ENCODE data around the gene EDEM2. TPM values are rescaled to one million over a fixed set of nuclear protein-coding genes. Genes with fewer than 3 reads are reported as not detected.

The EDEM2 gene
- polyA plus RNA-seq, 1 donor from 2014 or later, result 13.3 TPM

DNA sequence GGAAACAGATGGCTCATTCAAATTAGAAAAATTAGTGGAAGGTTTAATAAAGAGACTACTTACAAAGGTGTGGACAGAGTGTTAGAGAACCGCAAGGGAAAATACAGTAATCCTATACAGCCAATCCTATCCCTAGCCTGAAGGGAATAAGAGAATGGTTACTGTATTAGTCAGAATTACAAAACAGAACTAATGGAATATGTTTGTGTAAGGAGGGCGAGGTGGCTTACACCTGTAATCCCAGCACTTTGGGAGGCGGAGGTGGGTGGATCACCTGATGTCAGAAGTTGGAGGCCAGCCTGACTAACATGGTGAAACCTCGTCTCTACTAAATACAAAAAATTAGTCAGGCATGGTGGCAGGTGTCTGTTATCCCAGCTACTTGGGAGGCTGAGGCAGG is 38.2 kb downstream of the EDEM2 start:
- no peaks in the 10 kb centered on the region for H3K27me3 ChIP-seq (ENCODE audit: insufficient read depth, low read depth, low read length)
- TF ChIP-seq MXI1 (conservative IDR thresholded peaks at IDR 0.05; ENCODE audit: poor library complexity, severe bottlenecking), result no peak
- TF ChIP-seq, protein P1, sequence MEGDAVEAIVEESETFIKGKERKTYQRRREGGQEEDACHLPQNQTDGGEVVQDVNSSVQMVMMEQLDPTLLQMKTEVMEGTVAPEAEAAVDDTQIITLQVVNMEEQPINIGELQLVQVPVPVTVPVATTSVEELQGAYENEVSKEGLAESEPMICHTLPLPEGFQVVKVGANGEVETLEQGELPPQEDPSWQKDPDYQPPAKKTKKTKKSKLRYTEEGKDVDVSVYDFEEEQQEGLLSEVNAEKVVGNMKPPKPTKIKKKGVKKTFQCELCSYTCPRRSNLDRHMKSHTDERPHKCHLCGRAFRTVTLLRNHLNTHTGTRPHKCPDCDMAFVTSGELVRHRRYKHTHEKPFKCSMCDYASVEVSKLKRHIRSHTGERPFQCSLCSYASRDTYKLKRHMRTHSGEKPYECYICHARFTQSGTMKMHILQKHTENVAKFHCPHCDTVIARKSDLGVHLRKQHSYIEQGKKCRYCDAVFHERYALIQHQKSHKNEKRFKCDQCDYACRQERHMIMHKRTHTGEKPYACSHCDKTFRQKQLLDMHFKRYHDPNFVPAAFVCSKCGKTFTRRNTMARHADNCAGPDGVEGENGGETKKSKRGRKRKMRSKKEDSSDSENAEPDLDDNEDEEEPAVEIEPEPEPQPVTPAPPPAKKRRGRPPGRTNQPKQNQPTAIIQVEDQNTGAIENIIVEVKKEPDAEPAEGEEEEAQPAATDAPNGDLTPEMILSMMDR (IDR thresholded peaks at IDR 0.05; ENCODE audit: poor library complexity, severe bottlenecking), result no peak
- H3K79me2 ChIP-seq (replicated peaks; ENCODE audit: insufficient read depth, low read length), result no peaks in the 10 kb centered on the region

DNA sequence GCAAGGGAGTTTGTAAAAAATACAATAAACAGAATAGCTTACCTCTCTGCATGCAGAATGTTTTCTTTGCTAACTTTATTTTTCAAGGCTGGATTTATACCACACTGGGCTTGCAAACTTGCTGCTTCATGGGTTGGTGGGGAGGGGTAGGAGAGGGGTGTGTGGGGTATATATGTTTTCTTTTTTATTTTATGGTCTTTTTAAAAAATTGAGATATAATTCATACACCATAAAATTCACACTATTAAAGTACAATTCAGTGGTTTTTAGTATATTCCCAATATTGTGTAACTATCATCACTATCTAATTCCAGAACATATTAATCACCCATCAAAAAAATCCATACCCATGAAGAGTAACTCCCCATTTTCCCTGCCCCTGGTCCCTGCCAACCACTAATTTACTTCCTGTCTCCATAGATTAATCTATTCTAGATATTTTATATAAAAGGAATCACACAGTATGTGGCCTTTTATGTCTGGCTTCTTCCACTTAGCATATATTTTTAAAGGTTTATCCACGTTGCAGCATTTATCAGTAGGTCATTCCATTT is 40.2 kb downstream of the EDEM2 start:
- H3K36me3 ChIP-seq (ENCODE audit: insufficient read depth, low read length), result no peaks in the 10 kb centered on the region
- no peaks in the 10 kb centered on the region for H4K20me1 ChIP-seq (ENCODE audit: insufficient read depth)
- no peak for TF ChIP-seq POLR2AphosphoS5 (IDR thresholded peaks at IDR 0.05)
- TF ChIP-seq, protein P2, sequence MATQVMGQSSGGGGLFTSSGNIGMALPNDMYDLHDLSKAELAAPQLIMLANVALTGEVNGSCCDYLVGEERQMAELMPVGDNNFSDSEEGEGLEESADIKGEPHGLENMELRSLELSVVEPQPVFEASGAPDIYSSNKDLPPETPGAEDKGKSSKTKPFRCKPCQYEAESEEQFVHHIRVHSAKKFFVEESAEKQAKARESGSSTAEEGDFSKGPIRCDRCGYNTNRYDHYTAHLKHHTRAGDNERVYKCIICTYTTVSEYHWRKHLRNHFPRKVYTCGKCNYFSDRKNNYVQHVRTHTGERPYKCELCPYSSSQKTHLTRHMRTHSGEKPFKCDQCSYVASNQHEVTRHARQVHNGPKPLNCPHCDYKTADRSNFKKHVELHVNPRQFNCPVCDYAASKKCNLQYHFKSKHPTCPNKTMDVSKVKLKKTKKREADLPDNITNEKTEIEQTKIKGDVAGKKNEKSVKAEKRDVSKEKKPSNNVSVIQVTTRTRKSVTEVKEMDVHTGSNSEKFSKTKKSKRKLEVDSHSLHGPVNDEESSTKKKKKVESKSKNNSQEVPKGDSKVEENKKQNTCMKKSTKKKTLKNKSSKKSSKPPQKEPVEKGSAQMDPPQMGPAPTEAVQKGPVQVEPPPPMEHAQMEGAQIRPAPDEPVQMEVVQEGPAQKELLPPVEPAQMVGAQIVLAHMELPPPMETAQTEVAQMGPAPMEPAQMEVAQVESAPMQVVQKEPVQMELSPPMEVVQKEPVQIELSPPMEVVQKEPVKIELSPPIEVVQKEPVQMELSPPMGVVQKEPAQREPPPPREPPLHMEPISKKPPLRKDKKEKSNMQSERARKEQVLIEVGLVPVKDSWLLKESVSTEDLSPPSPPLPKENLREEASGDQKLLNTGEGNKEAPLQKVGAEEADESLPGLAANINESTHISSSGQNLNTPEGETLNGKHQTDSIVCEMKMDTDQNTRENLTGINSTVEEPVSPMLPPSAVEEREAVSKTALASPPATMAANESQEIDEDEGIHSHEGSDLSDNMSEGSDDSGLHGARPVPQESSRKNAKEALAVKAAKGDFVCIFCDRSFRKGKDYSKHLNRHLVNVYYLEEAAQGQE (IDR thresholded peaks at IDR 0.05; ENCODE audit: borderline replicate concordance), result no peak
- no peak overlapping the region for H2AFZ ChIP-seq (ENCODE audit: low read depth, low read length)
- no peaks in the 10 kb centered on the region for H3K27me3 ChIP-seq (ENCODE audit: insufficient read depth, low read depth, low read length)
- no peaks in the 10 kb centered on the region for H3K9me2 ChIP-seq (ENCODE audit: insufficient read depth, low read length)
- no peak overlapping the region for H3K4me3 ChIP-seq (ENCODE audit: low read length)
- no peaks in the 10 kb centered on the region for H3K9me3 ChIP-seq (ENCODE audit: low read length)
- H3K27ac ChIP-seq (ENCODE audit: low read length), result no peak overlapping the region
- no peaks in the 10 kb centered on the region for H3F3A ChIP-seq (ENCODE audit: insufficient read depth, low read length, poor library complexity, severe bottlenecking)
- H3K79me2 ChIP-seq (replicated peaks; ENCODE audit: insufficient read depth, low read length), result no peaks in the 10 kb centered on the region
- H3K9ac ChIP-seq (ENCODE audit: low read length), result no peak overlapping the region
- H3K4me2 ChIP-seq (ENCODE audit: low read length), result no peak overlapping the region

More for the DNA sequence above, 38.2 kb downstream of the EDEM2 start:
- Histone ChIP-seq H3K4me3 (ENCODE audit: low read length) (no peak overlapping the region), H2AFZ (ENCODE audit: low read depth, low read length) (no peak overlapping the region), H3K36me3 (ENCODE audit: insufficient read depth, low read length) (no peaks in the 10 kb centered on the region), H3K9ac (ENCODE audit: low read length) (no peak overlapping the region), H3K9me3 (ENCODE audit: low read length) (no peaks in the 10 kb centered on the region), H3K27ac (ENCODE audit: low read length) (no peak overlapping the region), H3F3A (ENCODE audit: insufficient read depth, low read length, poor library complexity, severe bottlenecking) (no peaks in the 10 kb centered on the region), H3K9me2 (ENCODE audit: insufficient read depth, low read length) (no peaks in the 10 kb centered on the region), H3K4me2 (ENCODE audit: low read length) (no peak overlapping the region), H4K20me1 (ENCODE audit: insufficient read depth) (no peaks in the 10 kb centered on the region)

DNA sequence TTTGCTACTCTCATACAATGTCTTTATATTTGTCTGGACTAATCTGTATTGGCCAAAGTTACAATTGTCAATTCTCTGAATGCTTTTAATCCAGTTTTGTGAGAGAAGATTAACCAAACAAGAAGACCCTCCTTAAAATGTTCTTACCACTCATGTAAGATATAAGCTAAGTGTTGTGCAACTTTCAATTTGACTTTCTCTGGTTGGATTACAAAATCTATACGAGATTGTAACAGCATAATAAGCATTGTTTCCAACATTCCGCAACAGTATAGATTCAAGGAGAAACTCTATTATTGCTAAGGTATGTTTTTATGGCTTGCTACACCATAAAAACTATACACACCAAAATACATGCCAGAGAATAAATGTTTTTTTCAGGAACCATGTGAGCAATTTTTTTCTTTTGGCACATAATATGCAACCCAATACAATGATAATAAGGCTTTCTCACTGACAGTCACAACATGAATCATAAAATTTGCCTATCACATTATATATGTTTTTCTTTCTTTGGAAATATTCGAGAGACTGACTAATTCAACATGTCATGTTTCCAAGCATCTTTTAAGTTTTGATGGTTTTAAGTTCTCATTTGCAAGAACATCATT is 42.3 kb downstream of the EDEM2 start:
- Histone ChIP-seq H3K27ac (ENCODE audit: low read length) (no peak overlapping the region), H3K36me3 (ENCODE audit: insufficient read depth, low read length) (no peaks in the 10 kb centered on the region), H4K20me1 (ENCODE audit: insufficient read depth) (no peaks in the 10 kb centered on the region), H3F3A (ENCODE audit: insufficient read depth, low read length, poor library complexity, severe bottlenecking) (no peaks in the 10 kb centered on the region), H3K27me3 (ENCODE audit: insufficient read depth, low read depth, low read length) (no peaks in the 10 kb centered on the region), H3K9ac (ENCODE audit: low read length) (no peak overlapping the region), H3K4me3 (ENCODE audit: low read length) (no peak overlapping the region), H3K9me2 (ENCODE audit: insufficient read depth, low read length) (no peaks in the 10 kb centered on the region), H3K79me2 (replicated peaks; ENCODE audit: insufficient read depth, low read length) (no peaks in the 10 kb centered on the region), H3K4me2 (ENCODE audit: low read length) (no peak overlapping the region), H2AFZ (ENCODE audit: low read depth, low read length) (no peak overlapping the region), H3K9me3 (ENCODE audit: low read length) (no peaks in the 10 kb centered on the region)
- TF ChIP-seq, protein P2 (IDR thresholded peaks at IDR 0.05; ENCODE audit: borderline replicate concordance), result no peak
- TF ChIP-seq, protein P1 (IDR thresholded peaks at IDR 0.05; ENCODE audit: poor library complexity, severe bottlenecking), result no peak
- TF ChIP-seq TAF1 (IDR thresholded peaks at IDR 0.05; ENCODE audit: low read depth), result no peak
- no peak for TF ChIP-seq SMC3 (conservative IDR thresholded peaks at IDR 0.05; ENCODE audit: poor library complexity)
- TF ChIP-seq RAD21 (conservative IDR thresholded peaks at IDR 0.05), result no peak
- no peak for TF ChIP-seq EP300 (conservative IDR thresholded peaks at IDR 0.05; ENCODE audit: poor library complexity, severe bottlenecking)
- no peak for TF ChIP-seq POLR2AphosphoS5 (IDR thresholded peaks at IDR 0.05)
- TF ChIP-seq MXI1 (conservative IDR thresholded peaks at IDR 0.05; ENCODE audit: poor library complexity, severe bottlenecking), result no peak

Measured in neural cell (in vitro differentiated cells).